Measurements from ENCODE around the gene BCL10. TPM values are rescaled to one million over a fixed set of nuclear protein-coding genes. Genes with fewer than 3 reads are reported as not detected.

The BCL10 gene
- polyA plus RNA-seq, 1 donor from 2014 or later: 47.0 TPM

DNA sequence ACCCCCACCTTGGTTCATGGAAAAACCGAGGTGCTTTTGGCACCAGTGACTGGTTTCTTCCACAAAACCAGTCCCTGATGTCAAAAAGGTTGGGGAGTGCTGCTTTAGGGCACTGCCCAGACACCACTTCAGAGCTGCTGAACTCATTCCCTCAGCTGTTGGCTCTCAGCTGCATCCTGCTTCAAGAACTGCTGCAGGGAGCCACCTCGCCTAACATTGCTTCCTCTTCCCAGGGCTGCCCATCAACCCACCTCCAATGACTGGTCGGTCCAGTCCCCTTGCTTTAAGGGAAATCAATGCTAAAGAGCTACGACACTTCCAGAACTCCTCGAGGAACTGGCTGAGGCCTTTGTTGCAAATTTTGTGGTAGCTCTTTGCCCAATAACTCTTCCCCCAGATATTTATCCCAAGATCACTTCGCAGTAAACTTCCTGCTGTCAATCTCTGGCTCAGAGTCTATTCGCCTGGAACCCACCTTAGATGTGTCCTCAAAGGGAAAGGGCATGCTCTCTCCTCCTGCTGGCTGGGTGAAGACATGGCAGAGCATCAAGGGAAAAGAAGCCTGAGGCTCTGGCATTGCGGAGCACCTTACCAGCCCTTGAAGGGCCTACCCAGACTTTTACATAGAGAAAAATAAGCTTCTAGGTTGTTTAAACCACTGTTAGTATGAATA lies 46.0 kb downstream of the BCL10 start:
- Mint-ChIP-seq H3K9me3 (no peaks in the 10 kb centered on the region), H3K4me3 (no peak overlapping the region), H3K36me3 (no peaks in the 10 kb centered on the region)

DNA sequence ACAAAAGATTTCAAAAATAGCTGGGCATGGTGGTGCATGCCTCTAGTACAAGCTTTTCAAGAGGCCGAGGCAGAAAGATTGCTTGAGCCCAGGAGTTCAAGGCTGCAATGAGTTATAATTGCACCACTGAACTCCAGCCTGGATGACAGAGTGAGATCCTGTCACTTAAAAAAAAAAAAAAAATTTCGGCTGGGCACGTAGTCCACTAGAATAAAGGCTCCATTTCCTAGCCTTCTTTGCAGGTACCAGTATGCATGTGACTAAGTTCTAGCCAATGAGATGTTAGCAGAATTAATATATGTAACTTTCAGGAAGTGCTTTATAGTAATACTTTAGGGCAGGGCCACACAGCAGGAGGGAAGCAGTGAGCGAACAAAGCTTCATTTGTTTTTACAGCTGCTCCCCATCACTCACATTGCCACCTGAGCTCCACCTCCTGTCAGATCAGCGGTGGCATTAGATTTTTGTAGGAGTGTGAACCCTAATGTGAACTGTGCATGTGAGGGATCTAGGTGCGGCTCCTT lies 46.8 kb downstream of the BCL10 start:
- no peak overlapping the region for H3K27ac Mint-ChIP-seq
- H3K4me1 Mint-ChIP-seq: no peaks in the 10 kb centered on the region
- no peak overlapping the region for H3K4me3 Mint-ChIP-seq

More for the DNA sequence above, 46.0 kb downstream of the BCL10 start:
- Mint-ChIP-seq H3K4me1 (no peaks in the 10 kb centered on the region), H3K27ac (no peak overlapping the region), H3K27me3 (peaks cover 7% of the 10 kb centered on the region)

DNA sequence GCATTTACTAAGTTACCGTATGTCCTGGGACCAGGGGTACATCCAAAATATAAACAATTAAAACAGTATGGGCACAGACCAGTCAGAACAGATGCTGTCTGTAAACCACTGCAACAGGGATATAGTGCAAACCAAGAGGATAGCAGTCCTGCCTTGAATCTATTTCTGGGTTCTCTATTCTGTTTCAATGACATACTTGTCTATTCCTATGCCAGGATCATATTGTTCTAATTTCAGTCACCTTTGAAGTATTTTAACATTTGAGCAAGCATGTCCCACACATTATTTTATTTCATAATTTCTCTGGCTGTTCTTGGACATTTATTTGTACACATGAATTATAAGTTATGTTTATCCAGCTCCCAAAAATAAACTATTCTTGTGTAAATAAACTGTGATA lies 47.5 kb downstream of the BCL10 start:
- no peak overlapping the region for H3K4me3 Mint-ChIP-seq
- H3K27ac Mint-ChIP-seq: no peak overlapping the region
- no peaks in the 10 kb centered on the region for H3K4me1 Mint-ChIP-seq
- H3K36me3 Mint-ChIP-seq: no peaks in the 10 kb centered on the region
- no peaks in the 10 kb centered on the region for H3K9me3 Mint-ChIP-seq
- peaks cover 4% of the 10 kb centered on the region for H3K27me3 Mint-ChIP-seq

More for the DNA sequence above, 46.8 kb downstream of the BCL10 start:
- peaks cover 6% of the 10 kb centered on the region for H3K27me3 Mint-ChIP-seq
- no peaks in the 10 kb centered on the region for H3K36me3 Mint-ChIP-seq
- H3K9me3 Mint-ChIP-seq: no peaks in the 10 kb centered on the region

DNA sequence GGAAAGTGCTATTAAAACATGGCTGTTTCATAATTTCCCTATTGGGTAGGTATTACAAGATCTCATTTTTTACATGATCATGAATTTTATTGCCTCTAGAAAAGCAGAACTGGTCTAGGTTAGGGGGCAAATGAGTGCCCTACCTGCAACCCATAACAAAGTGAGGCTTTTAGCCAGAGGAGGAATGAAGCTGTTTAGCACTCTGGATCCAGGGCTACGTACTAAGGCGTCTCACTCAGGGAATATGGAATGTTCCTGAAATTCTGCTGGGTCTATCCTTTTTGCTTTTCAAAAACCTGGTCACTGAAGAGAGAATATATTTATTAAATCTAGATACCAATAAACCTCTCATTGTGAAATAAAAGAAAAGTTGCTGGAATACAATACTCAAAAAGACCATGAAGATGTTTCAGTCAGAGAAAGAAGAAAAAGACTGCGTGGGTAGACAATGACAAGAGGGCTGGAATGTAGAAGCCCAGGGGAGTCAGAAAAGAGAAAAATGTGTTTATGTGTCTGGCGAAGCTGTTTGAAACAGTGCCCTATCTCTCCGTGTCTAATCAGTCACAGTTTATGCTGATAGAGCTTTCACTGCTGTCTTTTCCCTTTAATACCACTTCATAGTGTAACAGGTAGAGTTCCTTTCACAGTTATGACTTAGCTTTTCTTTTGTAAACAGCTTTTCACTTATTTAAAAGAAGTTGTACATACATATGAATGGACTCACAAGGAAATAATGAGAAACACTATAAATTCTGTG lies 50.6 kb downstream of the BCL10 start:
- Mint-ChIP-seq H3K9me3 (no peaks in the 10 kb centered on the region), H3K4me3 (no peak overlapping the region), H3K27ac (no peak overlapping the region), H3K4me1 (no peaks in the 10 kb centered on the region), H3K36me3 (no peaks in the 10 kb centered on the region), H3K27me3 (peaks cover 4% of the 10 kb centered on the region)

DNA sequence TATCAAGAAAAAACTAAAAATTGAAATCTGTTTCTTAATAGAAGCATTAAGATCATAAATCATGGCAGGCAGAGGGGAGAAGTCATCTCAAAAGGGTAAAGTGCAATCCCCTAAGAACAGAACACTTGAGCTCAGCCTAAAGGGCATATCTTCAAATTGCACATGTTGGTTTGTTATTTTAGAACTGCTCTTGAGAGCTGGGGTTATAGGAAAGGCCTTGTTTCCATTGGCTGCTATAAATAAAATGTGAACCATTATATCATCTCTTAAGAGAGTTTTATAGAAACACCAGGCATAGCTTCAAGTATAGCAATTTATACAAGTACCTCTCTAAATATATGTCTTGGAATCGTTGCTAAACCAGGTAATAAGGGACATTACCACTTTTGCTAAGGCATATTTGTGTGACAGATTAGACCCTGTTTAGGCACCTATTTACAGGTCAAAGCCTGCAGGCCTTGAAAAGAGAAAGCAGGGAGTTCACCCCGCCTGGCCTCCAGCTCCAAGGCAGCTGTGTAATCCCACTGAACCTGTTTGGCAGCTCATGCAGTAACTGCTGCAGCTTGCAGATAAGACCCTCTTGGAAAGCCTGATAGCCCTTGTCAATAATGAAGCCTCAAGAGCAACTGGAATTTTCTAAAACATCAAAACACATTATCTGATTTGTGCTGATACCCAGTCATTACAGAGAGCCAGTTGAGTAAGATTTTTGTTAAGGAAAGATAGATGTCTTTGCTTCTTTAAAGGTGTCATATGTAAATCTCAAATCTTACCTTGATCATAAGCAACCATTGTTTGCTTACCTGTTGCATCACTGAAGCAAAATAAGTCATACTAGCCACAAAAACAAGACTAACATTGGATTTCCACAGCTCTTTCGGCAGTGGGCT lies 51.5 kb downstream of the BCL10 start:
- H3K4me3 Mint-ChIP-seq: no peak overlapping the region
- H3K4me1 Mint-ChIP-seq: no peaks in the 10 kb centered on the region
- no peaks in the 10 kb centered on the region for H3K9me3 Mint-ChIP-seq
- no peak overlapping the region for H3K27ac Mint-ChIP-seq
- H3K27me3 Mint-ChIP-seq: peaks cover 8% of the 10 kb centered on the region
- no peaks in the 10 kb centered on the region for H3K36me3 Mint-ChIP-seq

DNA sequence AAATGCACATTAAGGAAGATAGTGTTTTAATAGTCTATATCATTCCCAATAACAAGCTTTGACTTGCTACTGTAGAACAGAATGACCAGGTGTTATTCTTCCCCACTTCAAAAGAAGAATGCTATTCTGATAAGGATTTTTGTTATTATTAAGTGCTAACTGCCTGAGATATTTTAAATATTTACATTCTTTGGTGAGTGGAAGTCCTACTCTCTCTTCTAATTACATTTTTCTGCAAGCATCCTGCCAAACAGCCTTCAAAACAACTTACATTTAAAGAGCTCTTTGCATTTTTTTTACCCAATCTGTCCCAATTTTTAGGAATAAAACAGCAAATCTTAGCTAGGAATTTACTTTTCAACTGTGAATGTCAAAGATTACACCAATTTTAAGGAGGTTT lies 52.1 kb downstream of the BCL10 start:
- Mint-ChIP-seq H3K36me3 (no peaks in the 10 kb centered on the region), H3K4me3 (no peak overlapping the region), H3K27me3 (peaks cover 12% of the 10 kb centered on the region), H3K27ac (no peak overlapping the region), H3K4me1 (no peaks in the 10 kb centered on the region), H3K9me3 (no peaks in the 10 kb centered on the region)

DNA sequence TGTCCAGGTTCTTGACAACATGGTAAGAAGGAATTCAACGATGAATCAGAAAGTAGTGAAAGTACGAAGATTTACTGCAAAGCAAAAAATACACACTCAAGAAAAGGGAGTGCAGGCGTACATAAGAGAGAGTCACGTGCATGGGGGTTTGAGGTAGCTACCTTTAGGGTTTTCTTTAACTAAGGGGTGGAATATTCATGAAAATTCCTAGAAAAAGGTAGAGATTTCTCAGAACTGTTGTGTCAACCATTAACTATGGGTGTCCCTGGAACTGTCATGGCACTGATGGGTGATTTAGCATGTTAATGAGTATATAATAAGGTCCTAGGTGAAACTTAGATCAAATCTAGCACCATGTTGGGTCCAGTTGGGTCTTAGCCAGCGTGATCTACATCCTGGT lies 53.1 kb downstream of the BCL10 start:
- Mint-ChIP-seq H3K36me3 (no peaks in the 10 kb centered on the region), H3K4me1 (no peaks in the 10 kb centered on the region), H3K27me3 (peaks cover 12% of the 10 kb centered on the region), H3K27ac (no peak overlapping the region), H3K4me3 (no peak overlapping the region), H3K9me3 (no peaks in the 10 kb centered on the region)

DNA sequence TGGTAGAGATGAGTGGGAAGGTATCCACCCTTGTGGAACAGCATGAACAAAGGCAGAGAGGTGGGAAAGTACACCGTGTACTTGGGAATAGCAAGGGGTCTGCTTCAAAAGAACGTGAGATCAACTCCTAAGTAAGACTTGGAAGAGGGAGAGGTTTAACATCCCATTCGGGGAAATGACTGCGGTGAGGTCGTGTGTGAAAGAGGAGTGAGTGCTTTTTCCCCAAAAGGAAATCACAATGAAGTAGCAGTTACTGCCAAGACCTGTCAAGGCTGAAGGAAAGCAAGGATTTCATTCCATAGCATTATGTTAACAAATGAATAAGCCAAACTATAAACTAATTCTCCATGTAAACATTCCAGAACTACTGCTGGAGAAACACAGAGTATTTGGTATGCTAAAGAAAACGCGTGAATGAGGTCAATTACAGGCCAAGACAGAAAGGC lies 55.7 kb downstream of the BCL10 start:
- H3K27me3 Mint-ChIP-seq: peaks cover 21% of the 10 kb centered on the region
- no peak overlapping the region for H3K4me3 Mint-ChIP-seq
- peaks cover 2% of the 10 kb centered on the region for H3K36me3 Mint-ChIP-seq
- H3K9me3 Mint-ChIP-seq: peaks cover 0 to 3% (median 0%) of the 10 kb centered on the region in 3 donors
- H3K27ac Mint-ChIP-seq: no peak overlapping the region
- no peaks in the 10 kb centered on the region for H3K4me1 Mint-ChIP-seq

DNA sequence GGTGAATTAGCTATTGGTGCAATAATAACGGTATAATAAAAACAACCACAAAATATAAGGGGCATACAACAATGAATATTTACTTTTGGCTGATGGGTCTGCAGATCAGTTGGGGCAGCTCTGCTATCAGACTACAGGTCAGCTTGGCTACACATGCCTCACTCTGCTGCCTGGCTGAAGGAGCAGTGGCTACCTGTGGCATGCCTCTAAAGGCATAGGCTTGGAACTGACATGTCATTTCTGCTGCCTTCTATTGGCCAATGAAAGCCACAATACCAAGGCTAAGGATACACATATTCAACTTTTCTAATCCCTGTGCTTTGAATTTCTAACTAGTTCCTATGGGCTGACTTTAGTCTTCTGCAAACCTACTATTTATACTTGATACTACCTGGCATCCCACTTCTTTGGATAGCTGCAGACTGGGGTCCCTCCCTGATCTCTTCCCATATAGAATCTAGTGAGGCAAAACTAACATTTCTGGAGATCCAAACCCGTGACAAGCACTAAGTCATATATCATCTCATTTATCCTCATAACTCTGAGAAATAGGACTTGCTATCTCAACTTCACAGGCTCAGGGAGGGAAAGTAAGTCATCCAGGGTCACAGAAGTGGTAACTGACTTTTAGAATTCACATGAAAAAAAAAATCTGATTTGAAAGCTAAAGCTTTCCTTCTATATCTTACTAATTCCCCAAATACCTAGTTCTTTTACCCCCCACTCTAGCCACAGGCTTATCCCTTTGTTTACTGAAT lies 56.4 kb downstream of the BCL10 start:
- Mint-ChIP-seq H3K36me3 (peaks cover 2% of the 10 kb centered on the region), H3K27me3 (peaks cover 24% of the 10 kb centered on the region), H3K9me3 (peaks cover 0 to 6% (median 0%) of the 10 kb centered on the region in 3 donors), H3K4me1 (no peaks in the 10 kb centered on the region), H3K4me3 (no peak overlapping the region), H3K27ac (no peak overlapping the region)

DNA sequence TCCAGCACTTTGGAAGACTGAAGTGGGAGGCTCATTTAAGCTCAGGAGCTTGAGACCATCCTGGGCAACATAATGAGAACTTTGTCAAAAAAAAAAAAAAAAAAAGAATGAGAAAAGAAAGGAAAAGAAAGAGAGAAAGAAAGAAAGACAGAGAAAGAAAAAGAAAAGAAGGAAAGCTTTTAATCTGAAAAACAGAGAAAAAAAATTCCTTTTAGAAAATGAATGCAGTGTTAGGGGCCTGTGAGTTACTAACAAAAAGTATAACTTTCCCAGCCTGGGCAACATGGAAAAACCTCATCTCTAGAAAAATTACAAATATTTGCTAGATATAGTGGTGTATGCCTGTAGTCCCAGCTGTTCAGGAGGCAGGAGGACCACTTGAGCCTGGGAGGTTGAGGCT lies 59.7 kb downstream of the BCL10 start:
- H3K4me3 Mint-ChIP-seq: no peak overlapping the region
- no peak overlapping the region for H3K27ac Mint-ChIP-seq
- peaks cover 0 to 10% (median 0%) of the 10 kb centered on the region in 3 donors for H3K9me3 Mint-ChIP-seq
- H3K36me3 Mint-ChIP-seq: peaks cover 2% of the 10 kb centered on the region
- H3K4me1 Mint-ChIP-seq: no peaks in the 10 kb centered on the region
- peaks cover 27% of the 10 kb centered on the region for H3K27me3 Mint-ChIP-seq

Other genes starting within 250 kb of the BCL10 start
- gene MCOLN3, start 228.1 kb downstream of the BCL10 start, polyA plus RNA-seq: 0.19 TPM
- gene SYDE2, start 75.6 kb downstream of the BCL10 start, polyA plus RNA-seq: 1.2 TPM
- 22.3 TPM for gene C1orf52, start 17.0 kb downstream of the BCL10 start, polyA plus RNA-seq
- 0.19 TPM for gene DDAH1, start 188.5 kb upstream of the BCL10 start, polyA plus RNA-seq